T follicular helper cell (primary cell): ENCODE results near the gene TSC22D3.

Source experiments
- DNase-seq: peaks from one replicate; pipeline ENCODE4 v3.0.0-alpha.2; 2020; ENCODE audit warnings: low read depth

TSC22D3 gene

GRCh38 chrX:107760304-107761077 is 15.1 kb downstream of the TSC22D3 start:
- no peak for DNase-seq

GRCh38 chrX:107758231-107758766 is 17.3 kb downstream of the TSC22D3 start:
- DNase-seq = no peak

GRCh38 chrX:107755721-107756120 is 19.9 kb downstream of the TSC22D3 start:
- no peak for DNase-seq

- DNase-seq = no peak
These were observed 22.4 kb downstream of the TSC22D3 start for GRCh38 chrX:107753187-107753586.

GRCh38 chrX:107752714-107753113 is 22.9 kb downstream of the TSC22D3 start:
- no peak for DNase-seq

GRCh38 chrX:107752043-107752442 is 23.5 kb downstream of the TSC22D3 start:
- no peak for DNase-seq

GRCh38 chrX:107750861-107751445 is 24.6 kb downstream of the TSC22D3 start:
- DNase-seq = no peak

- DNase-seq = no peak
These were observed 25.3 kb downstream of the TSC22D3 start for GRCh38 chrX:107750263-107750662.

- no peak for DNase-seq
These were observed 27.1 kb downstream of the TSC22D3 start for GRCh38 chrX:107748506-107748905.

- no peak for DNase-seq
These were observed 27.9 kb downstream of the TSC22D3 start for GRCh38 chrX:107747596-107748161.

- no peak for DNase-seq
These were observed 30.7 kb downstream of the TSC22D3 start for GRCh38 chrX:107744868-107745267.

- no peak for DNase-seq
These were observed 31.6 kb downstream of the TSC22D3 start for GRCh38 chrX:107743995-107744394.

GRCh38 chrX:107742700-107743191 is 32.8 kb downstream of the TSC22D3 start:
- DNase-seq = no peak

GRCh38 chrX:107741404-107741790 is 34.2 kb downstream of the TSC22D3 start:
- DNase-seq = no peak

GRCh38 chrX:107739541-107739940 is 36.0 kb downstream of the TSC22D3 start:
- DNase-seq = no peak

GRCh38 chrX:107738768-107739167 is 36.8 kb downstream of the TSC22D3 start:
- DNase-seq = no peak

GRCh38 chrX:107738272-107738671 is 37.3 kb downstream of the TSC22D3 start:
- DNase-seq = no peak

GRCh38 chrX:107736781-107737531 is 38.6 kb downstream of the TSC22D3 start:
- DNase-seq = no peak

- no peak for DNase-seq
These were observed 40.9 kb downstream of the TSC22D3 start for GRCh38 chrX:107734646-107735045.

- DNase-seq = no peak
These were observed 41.9 kb downstream of the TSC22D3 start for GRCh38 chrX:107733686-107734085.

- no peak for DNase-seq
These were observed 43.6 kb downstream of the TSC22D3 start for GRCh38 chrX:107731831-107732502.
